HepG2 (cell line): ENCODE data around the gene TTC31. TPM values are rescaled to one million over a fixed set of nuclear protein-coding genes. Genes with fewer than 3 reads are reported as not detected.

Experiments used
- ADNP ChIP-seq: sonication (generic); formaldehyde crosslinking; IDR thresholded peaks from 2 replicates; pipeline ENCODE4 v1.4.0; 2020; ENCODE audit warnings: missing genetic modification reagents
- BRCA1 ChIP-seq: sonication (generic); formaldehyde crosslinking; IDR thresholded peaks from 2 replicates; pipeline ENCODE4 v1.4.0; 2020; ENCODE audit warnings: missing genetic modification reagents
- DPF2 ChIP-seq: sonication (generic); formaldehyde crosslinking; IDR thresholded peaks from 2 replicates; pipeline ENCODE4 v1.4.0; 2020; ENCODE audit warnings: mild to moderate bottlenecking, low read depth, missing genetic modification reagents, borderline replicate concordance
- FOXO4 ChIP-seq: sonication (generic); formaldehyde crosslinking; conservative IDR thresholded peaks from 2 replicates; pipeline ENCODE4 v1.8.1; 2023; ENCODE audit warnings: missing genetic modification reagents
- KDM3A ChIP-seq: IDR thresholded peaks from 2 replicates; pipeline ENCODE4 v1.6.1; 2018; ENCODE audit warnings: low read depth, missing compliant biosample characterization
- KLF16 ChIP-seq, 2 experiments: sonication (generic) in 1 of 2; formaldehyde crosslinking in 1 of 2; IDR thresholded peaks; 2 replicates each; pipeline versions ENCODE4 v1.6.1 to v1.8.0; 2016 to 2023; ENCODE audit warnings: missing genetic modification reagents in 2 of 2, missing compliant biosample characterization in 1 of 2
- MEIS2 ChIP-seq: sonication (generic); formaldehyde crosslinking; IDR thresholded peaks from 2 replicates; pipeline ENCODE4 v1.9.0; 2021; ENCODE audit warnings: mild to moderate bottlenecking, missing genetic modification reagents
- RCOR2 ChIP-seq: IDR thresholded peaks from 2 replicates; pipeline ENCODE4 v1.6.1; 2016; ENCODE audit warnings: missing biosample characterization, missing genetic modification reagents
- TARDBP ChIP-seq: sonication (generic); formaldehyde crosslinking; IDR thresholded peaks from 2 replicates; pipeline ENCODE4 v1.8.0; 2022; ENCODE audit warnings: mild to moderate bottlenecking, missing genetic modification reagents
- TBX2 ChIP-seq: sonication (generic); formaldehyde crosslinking; IDR thresholded peaks from 2 replicates; pipeline ENCODE4 v1.5.0; 2020; ENCODE audit warnings: missing genetic modification reagents, mild to moderate bottlenecking, borderline replicate concordance
- ZMYM3 ChIP-seq: sonication (generic); formaldehyde crosslinking; IDR thresholded peaks from 2 replicates; pipeline ENCODE4 v1.5.1; 2020; ENCODE audit warnings: mild to moderate bottlenecking, missing genetic modification reagents
- ZNF629 ChIP-seq: sonication (generic); formaldehyde crosslinking; conservative IDR thresholded peaks from 2 replicates; pipeline ENCODE4 v1.5.0; 2020; ENCODE audit warnings: missing genetic modification reagents
- ZNF775 ChIP-seq: sonication (generic); formaldehyde crosslinking; IDR thresholded peaks from 2 replicates; pipeline ENCODE4 v1.4.0; 2020; ENCODE audit warnings: missing genetic modification reagents, mild to moderate bottlenecking, moderate library complexity, borderline replicate concordance
- polyA plus RNA-seq, 8 experiments: library from polyadenylated mRNA; depleted of rRNA in 3 of 8; stranded (reverse) in 7 of 8; unstranded in 1 of 8; fragments of >200 nt; fragmentation: Illumina TruSeq in 4 of 8; extraction: Trizol in 4 of 8; gene quantifications; 2 replicates each; pipeline versions ENCODE4 v1.2.1 to v1.2.3, GENCODE V29; 2011 to 2016; ENCODE audit warnings: low read depth in 4 of 8, missing spikeins in 1 of 8, mixed read lengths in 1 of 8; ENCODE audit not compliant: insufficient read depth in 1 of 8
- total RNA-seq, 5 experiments: library from RNA; depleted of rRNA; stranded (reverse); fragments of >200 nt; fragmentation: Illumina TruSeq; extraction: Trizol; gene quantifications; 2 replicates each; pipeline ENCODE4 v1.2.3, GENCODE V29; 2016; ENCODE audit warnings: low read depth in 1 of 5

TTC31 gene
- total and polyA plus RNA-seq, 2 of the 13 experiments (the other 11 are each of a cell fraction or from before 2014, with no cell fraction given), result 28.3 to 39.5 TPM

DNA sequence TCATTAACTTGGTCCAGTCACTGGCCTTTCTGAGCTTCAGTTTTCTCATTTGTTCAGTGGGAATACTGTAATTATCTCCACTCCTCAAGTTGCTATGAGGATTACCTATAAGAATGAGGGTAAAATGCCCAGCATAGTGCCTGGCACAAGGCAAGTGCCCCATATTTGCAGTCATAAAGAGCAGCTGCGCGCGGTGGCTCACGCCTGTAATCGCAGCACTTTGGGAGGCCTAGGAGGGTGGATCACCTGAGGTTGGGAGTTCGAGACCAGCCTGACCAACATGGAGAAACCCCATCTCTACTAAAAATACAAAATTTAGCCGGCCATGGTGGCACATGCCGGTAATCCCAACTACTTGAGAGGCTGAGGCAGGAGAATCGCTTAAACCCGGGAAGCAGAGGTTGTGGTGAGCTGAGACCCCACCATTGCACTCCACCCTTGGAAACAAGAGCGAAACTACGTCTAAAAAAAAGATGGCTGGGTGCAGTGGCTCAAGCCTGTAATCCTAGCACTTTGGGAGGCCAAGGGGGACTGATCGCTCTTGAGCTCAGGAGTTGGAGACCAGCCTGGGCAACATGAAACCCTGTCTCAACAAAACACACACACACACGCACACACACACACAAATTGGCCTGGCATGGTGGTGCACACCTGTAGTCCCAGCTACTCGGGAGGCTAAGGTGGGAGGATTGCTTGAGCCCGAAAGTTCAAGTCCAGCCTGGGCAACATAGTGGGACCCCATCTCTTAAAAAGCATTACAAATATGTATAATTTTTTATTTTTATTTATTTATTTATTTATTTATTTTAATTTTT is 40.2 kb upstream of the TTC31 start (continued):
- TF ChIP-seq ZNF629 (CRISPR knock-in tag) (0 out of 2 replicates have a peak, but pooled peaks have one; percentile 17), RCOR2 (CRISPR knock-in tag) (peak; percentile 84), KDM3A (0 out of 2 replicates have a peak, but pooled peaks have one; percentile 0), KLF16 (CRISPR knock-in tag; IDR thresholded peaks at IDR 0.05) (peak in 1 of 2 experiments; percentile 8; a peak in 1 of 4 replicates), FOXO4 (CRISPR knock-in tag) (peak; percentile 90; the same call in 1 of the 2 replicates), ZMYM3 (CRISPR knock-in tag) (peak; percentile 97), ZNF775 (0 out of 2 replicates have a peak, but pooled peaks have one; percentile 14), ADNP (CRISPR knock-in tag) (peak; percentile 99), DPF2 (CRISPR knock-in tag) (peak; percentile 5; the same call in 1 of the 2 replicates), TBX2 (CRISPR knock-in tag) (peak; percentile 62), MEIS2 (CRISPR knock-in tag) (peak; percentile 3; the same call in 1 of the 2 replicates), TARDBP (CRISPR knock-in tag) (peak; percentile 10; the same call in 1 of the 2 replicates), BRCA1 (0 out of 2 replicates have a peak, but pooled peaks have one; percentile 2)
- TF ChIP-seq, all 625 proteins: peak for 73; not testable (repeated sequence) for 552
